Astrocyte (in vitro differentiated cells and primary cell): ENCODE measurements around the gene C1orf52.

Source experiments
- EZH2 ChIP-seq: IDR thresholded peaks from 2 replicates; pipeline ENCODE4 v1.6.1; 2012; ENCODE audit warnings: mild to moderate bottlenecking, low read length, inconsistent platforms; ENCODE audit not compliant: insufficient read depth
- TF ChIP-seq, protein P1 (sequence below): IDR thresholded peaks from 2 replicates; pipeline ENCODE4 v1.5.1; 2011; ENCODE audit warnings: low read depth, mild to moderate bottlenecking, inconsistent platforms, low read length, moderate library complexity; ENCODE audit not compliant: insufficient read depth

DNA sequence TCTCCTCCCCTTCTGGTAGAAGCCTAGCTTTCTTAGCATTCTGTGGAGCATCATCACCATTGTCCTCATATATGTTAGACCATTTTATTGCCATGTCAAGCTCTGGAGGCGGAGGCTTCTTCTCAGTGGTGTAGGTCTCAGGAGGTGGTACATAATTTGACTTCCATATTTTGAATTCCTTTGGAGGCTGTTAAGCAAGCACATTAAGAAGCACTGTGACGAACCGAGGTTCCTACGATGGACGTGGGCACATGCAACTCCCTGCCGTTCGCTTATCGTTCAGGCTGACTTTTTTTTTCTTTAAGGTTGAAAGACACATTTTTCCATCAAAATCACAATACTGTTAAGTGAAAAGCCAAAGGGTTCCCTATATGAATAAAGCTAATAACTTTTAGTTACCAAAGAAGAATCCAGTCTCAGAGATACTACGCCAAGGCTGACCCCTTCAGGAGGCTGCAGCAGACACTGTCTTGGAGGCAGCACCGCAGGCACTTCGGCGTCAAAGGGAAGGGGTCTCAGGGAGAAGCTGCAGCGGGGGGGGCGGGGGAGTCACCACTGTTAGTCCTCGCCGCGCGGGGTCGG is 835 bp downstream of the C1orf52 start:
- no peak for TF ChIP-seq EZH2
- TF ChIP-seq, protein P1, sequence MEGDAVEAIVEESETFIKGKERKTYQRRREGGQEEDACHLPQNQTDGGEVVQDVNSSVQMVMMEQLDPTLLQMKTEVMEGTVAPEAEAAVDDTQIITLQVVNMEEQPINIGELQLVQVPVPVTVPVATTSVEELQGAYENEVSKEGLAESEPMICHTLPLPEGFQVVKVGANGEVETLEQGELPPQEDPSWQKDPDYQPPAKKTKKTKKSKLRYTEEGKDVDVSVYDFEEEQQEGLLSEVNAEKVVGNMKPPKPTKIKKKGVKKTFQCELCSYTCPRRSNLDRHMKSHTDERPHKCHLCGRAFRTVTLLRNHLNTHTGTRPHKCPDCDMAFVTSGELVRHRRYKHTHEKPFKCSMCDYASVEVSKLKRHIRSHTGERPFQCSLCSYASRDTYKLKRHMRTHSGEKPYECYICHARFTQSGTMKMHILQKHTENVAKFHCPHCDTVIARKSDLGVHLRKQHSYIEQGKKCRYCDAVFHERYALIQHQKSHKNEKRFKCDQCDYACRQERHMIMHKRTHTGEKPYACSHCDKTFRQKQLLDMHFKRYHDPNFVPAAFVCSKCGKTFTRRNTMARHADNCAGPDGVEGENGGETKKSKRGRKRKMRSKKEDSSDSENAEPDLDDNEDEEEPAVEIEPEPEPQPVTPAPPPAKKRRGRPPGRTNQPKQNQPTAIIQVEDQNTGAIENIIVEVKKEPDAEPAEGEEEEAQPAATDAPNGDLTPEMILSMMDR = no peak
